SK-N-SH treated with all-trans-retinoic acid at 6 μM for 48 hours (cell line): ENCODE measurements around the gene OST4.

ENCODE experiments used
- SNAI2 ChIP-seq: fragments of 250-450 bp; sonication (Bioruptor Pico); IDR thresholded peaks from 2 replicates; pipeline ENCODE4 v1.5.0; 2020; ENCODE audit warnings: mild to moderate bottlenecking, moderate library complexity
- TOX ChIP-seq: fragments of 250-450 bp; sonication (Bioruptor Pico); IDR thresholded peaks from 2 replicates; pipeline ENCODE4 v1.8.0; 2021; ENCODE audit warnings: mild to moderate bottlenecking, moderate library complexity, borderline replicate concordance
- TF ChIP-seq, protein P1 (sequence below): fragments of 250-450 bp; sonication (Bioruptor Pico); IDR thresholded peaks from 2 replicates; pipeline ENCODE4 v1.8.0; 2020; ENCODE audit warnings: mild to moderate bottlenecking, moderate library complexity, borderline replicate concordance

- TF ChIP-seq SNAI2 (CRISPR knock-in tag) = no peak
- TF ChIP-seq TOX = no peak
- TF ChIP-seq, protein P1, sequence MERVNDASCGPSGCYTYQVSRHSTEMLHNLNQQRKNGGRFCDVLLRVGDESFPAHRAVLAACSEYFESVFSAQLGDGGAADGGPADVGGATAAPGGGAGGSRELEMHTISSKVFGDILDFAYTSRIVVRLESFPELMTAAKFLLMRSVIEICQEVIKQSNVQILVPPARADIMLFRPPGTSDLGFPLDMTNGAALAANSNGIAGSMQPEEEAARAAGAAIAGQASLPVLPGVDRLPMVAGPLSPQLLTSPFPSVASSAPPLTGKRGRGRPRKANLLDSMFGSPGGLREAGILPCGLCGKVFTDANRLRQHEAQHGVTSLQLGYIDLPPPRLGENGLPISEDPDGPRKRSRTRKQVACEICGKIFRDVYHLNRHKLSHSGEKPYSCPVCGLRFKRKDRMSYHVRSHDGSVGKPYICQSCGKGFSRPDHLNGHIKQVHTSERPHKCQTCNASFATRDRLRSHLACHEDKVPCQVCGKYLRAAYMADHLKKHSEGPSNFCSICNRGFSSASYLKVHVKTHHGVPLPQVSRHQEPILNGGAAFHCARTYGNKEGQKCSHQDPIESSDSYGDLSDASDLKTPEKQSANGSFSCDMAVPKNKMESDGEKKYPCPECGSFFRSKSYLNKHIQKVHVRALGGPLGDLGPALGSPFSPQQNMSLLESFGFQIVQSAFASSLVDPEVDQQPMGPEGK (CRISPR knock-in tag) = no peak
These were observed 2.0 kb downstream of the OST4 start for GRCh38 chr2:27069436-27069835.
